ENCODE results near the gene CYP4F22. TPM values are rescaled to one million over a fixed set of nuclear protein-coding genes. Genes with fewer than 3 reads are reported as not detected.

Gene CYP4F22
- total and polyA plus RNA-seq, 9 of the 15 experiments (the other 6 are each of a cell fraction or from before 2014, with no cell fraction given), result not detected

DNA sequence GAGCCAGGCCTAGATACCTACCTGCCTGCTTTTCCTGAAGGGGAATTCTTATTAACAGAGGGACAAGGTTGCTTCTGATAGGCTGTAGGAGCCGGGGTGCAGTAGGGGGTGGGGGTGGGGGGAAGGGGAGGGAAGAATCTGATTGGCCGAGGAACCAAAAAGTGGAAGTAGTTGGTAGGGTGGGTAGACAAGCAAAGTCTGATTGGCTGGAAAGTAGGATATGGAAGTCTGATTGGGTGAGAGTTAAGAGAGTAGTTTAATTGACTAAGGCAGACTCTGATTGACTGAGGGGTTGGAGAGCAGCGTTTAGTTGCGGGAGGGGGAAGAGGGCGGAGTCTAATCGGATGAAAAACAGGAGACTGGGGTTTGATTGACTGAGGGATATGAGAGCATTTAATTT is 9.4 kb upstream of the CYP4F22 start:
- intact Hi-C loops (cut with micrococcal nuclease) (no loop called here), in situ Hi-C loops (cut with MboI) (no loop called here)
- H3K36me3 ChIP-seq (ENCODE audit: control insufficient read depth, insufficient read depth, low read length), result no peaks in the 10 kb centered on the region
- no peaks in the 10 kb centered on the region for H4K20me1 ChIP-seq (replicated peaks; ENCODE audit: control insufficient read depth, insufficient read depth, low read length)
- no peak overlapping the region for H3K4me2 ChIP-seq (ENCODE audit: insufficient read depth, low read length)
- 2% methylated on average over 6 of the region's 6 CpGs for WGBS (ENCODE audit: insufficient coverage, low coverage, missing lambda C conversion rate)
- DNase-seq (ENCODE audit: extremely low read depth in 1 of 4, low spot score in 3 of 4), result peak in 3 of 4 experiments; percentile 26 to 55 (median 28)
- POLR2A ChIA-PET, result no interaction called here
- H2AFZ ChIP-seq (ENCODE audit: low read depth, low read length), result no peak overlapping the region
- no peaks in the 10 kb centered on the region for H3K79me2 ChIP-seq (ENCODE audit: control insufficient read depth, insufficient read depth, low read length)
- H3K9ac ChIP-seq (ENCODE audit: insufficient read depth in 1 of 2, low read depth in 2 of 2, low read length in 2 of 2), result no peak overlapping the region
- ATAC-seq, result peak; percentile 43
- CTCF ChIA-PET (ENCODE audit: low intra/inter-chr PET ratio), result no interaction called here
- BruUV-seq (replicated peaks), result no TSS peak
- peaks cover 2 to 15% of the 10 kb centered on the region in 2 experiments; a peak in 4 of 5 replicates for H3K27me3 ChIP-seq (ENCODE audit: control insufficient read depth in 2 of 2, insufficient read depth in 2 of 2, low read length in 2 of 2)
- H3K9me3 ChIP-seq (replicated peaks; ENCODE audit: control insufficient read depth, insufficient read depth, low read depth, low read length), result no peaks in the 10 kb centered on the region
- TF ChIP-seq TRIM28 (IDR thresholded peaks at IDR 0.05), result no peak
- TF ChIP-seq, protein P1, sequence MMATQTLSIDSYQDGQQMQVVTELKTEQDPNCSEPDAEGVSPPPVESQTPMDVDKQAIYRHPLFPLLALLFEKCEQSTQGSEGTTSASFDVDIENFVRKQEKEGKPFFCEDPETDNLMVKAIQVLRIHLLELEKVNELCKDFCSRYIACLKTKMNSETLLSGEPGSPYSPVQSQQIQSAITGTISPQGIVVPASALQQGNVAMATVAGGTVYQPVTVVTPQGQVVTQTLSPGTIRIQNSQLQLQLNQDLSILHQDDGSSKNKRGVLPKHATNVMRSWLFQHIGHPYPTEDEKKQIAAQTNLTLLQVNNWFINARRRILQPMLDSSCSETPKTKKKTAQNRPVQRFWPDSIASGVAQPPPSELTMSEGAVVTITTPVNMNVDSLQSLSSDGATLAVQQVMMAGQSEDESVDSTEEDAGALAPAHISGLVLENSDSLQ (IDR thresholded peaks at IDR 0.05), result peak; percentile 72
- no peaks in the 10 kb centered on the region for H3K4me1 ChIP-seq (replicated peaks in 1 of 2; ENCODE audit: control insufficient read depth in 2 of 2, insufficient read depth in 2 of 2, low read length in 2 of 2)
- H3K4me3 ChIP-seq, result no peak overlapping the region
- FAIRE-seq, result no peak
- no peaks in the 10 kb centered on the region for H3K9me1 ChIP-seq (ENCODE audit: control insufficient read depth, insufficient read depth, low read length)
- no peak overlapping the region for H3K27ac ChIP-seq (ENCODE audit: extremely low read depth, low read depth, low read length)

DNA sequence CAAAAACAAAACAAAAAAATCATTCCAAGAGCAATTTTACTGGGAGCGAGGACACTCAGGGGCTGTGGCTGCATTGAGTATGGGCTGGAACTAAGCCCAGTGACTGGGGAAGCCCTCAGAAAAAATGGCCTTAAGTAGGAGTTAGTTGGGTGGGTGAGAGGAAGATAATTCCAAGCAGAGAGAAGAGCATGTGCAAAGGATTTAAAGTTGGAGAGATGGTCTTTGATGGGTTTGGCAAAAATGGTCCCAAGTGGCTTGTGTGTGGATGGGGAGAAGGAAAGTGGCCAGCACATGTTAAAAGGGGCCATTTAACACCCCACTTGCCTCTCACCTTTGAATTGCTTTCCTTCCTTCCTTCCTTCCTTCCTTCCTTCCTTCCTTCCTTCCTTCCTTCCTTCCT is 6.7 kb upstream of the CYP4F22 start:
- 0% methylated on average over 1 of the region's 1 CpG for WGBS (ENCODE audit: insufficient coverage, low coverage, missing lambda C conversion rate)
- Histone ChIP-seq H3K79me2 (ENCODE audit: control insufficient read depth, insufficient read depth, low read length) (no peaks in the 10 kb centered on the region), H3K27me3 (ENCODE audit: control insufficient read depth in 2 of 2, insufficient read depth in 2 of 2, low read length in 2 of 2) (peaks cover 2 to 21% of the 10 kb centered on the region in 2 experiments; a peak in 4 of 5 replicates), H3K27ac (ENCODE audit: extremely low read depth, low read depth, low read length) (no peak overlapping the region), H4K20me1 (replicated peaks; ENCODE audit: control insufficient read depth, insufficient read depth, low read length) (no peaks in the 10 kb centered on the region), H3K36me3 (ENCODE audit: control insufficient read depth, insufficient read depth, low read length) (no peaks in the 10 kb centered on the region), H3K9me1 (ENCODE audit: control insufficient read depth, insufficient read depth, low read length) (no peaks in the 10 kb centered on the region), H3K4me1 (replicated peaks in 1 of 2; ENCODE audit: control insufficient read depth in 2 of 2, insufficient read depth in 2 of 2, low read length in 2 of 2) (no peaks in the 10 kb centered on the region), H3K9me3 (replicated peaks; ENCODE audit: control insufficient read depth, insufficient read depth, low read depth, low read length) (no peaks in the 10 kb centered on the region), H2AFZ (ENCODE audit: low read depth, low read length) (no peak overlapping the region), H3K9ac (ENCODE audit: insufficient read depth in 1 of 2, low read depth in 2 of 2, low read length in 2 of 2) (no peak overlapping the region), H3K4me2 (ENCODE audit: insufficient read depth, low read length) (no peak overlapping the region), H3K4me3 (no peak overlapping the region)
- DNase-seq (ENCODE audit: extremely low read depth in 1 of 4, low spot score in 3 of 4) (no peak), ATAC-seq (no peak), FAIRE-seq (no peak)
- no TSS peak for BruUV-seq (replicated peaks)
- intact Hi-C loops (cut with micrococcal nuclease), result no loop called here
- in situ Hi-C loops (cut with MboI), result no loop called here
- POLR2A ChIA-PET, result no interaction called here
- CTCF ChIA-PET (ENCODE audit: low intra/inter-chr PET ratio), result no interaction called here
- TF ChIP-seq NUFIP1 (IDR thresholded peaks at IDR 0.05; ENCODE audit: partially characterized antibody) (no peak), ZC3H4 (CRISPR knock-in tag; IDR thresholded peaks at IDR 0.05; ENCODE audit: borderline replicate concordance) (no peak), TAF7 (tag; IDR thresholded peaks at IDR 0.05) (no peak), NCOR1 (IDR thresholded peaks at IDR 0.05) (no peak)
- TF ChIP-seq, protein P2, sequence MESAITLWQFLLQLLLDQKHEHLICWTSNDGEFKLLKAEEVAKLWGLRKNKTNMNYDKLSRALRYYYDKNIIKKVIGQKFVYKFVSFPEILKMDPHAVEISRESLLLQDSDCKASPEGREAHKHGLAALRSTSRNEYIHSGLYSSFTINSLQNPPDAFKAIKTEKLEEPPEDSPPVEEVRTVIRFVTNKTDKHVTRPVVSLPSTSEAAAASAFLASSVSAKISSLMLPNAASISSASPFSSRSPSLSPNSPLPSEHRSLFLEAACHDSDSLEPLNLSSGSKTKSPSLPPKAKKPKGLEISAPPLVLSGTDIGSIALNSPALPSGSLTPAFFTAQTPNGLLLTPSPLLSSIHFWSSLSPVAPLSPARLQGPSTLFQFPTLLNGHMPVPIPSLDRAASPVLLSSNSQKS (CRISPR knock-in tag; IDR thresholded peaks at IDR 0.05), result no peak
- TF ChIP-seq, protein P3, sequence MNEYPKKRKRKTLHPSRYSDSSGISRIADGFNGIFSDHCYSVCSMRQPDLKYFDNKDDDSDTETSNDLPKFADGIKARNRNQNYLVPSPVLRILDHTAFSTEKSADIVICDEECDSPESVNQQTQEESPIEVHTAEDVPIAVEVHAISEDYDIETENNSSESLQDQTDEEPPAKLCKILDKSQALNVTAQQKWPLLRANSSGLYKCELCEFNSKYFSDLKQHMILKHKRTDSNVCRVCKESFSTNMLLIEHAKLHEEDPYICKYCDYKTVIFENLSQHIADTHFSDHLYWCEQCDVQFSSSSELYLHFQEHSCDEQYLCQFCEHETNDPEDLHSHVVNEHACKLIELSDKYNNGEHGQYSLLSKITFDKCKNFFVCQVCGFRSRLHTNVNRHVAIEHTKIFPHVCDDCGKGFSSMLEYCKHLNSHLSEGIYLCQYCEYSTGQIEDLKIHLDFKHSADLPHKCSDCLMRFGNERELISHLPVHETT (CRISPR knock-in tag; conservative IDR thresholded peaks at IDR 0.05 in 1 of 2, IDR thresholded peaks at IDR 0.05 in 1 of 2), result no peak

All from K562 (cell line).